Mucosa of rectum (tissue), 2 donors: ENCODE measurements around the gene PIK3CD.

ENCODE experiments used
- H3K27ac ChIP-seq, 2 donors: one replicate each; pipeline ENCODE4 v1.7.0; 2013; ENCODE audit warnings: inconsistent platforms in 2 of 2, low read depth in 2 of 2, low read length in 2 of 2
- H3K27me3 ChIP-seq, 2 donors: one replicate each; pipeline ENCODE4 v1.7.0; 2013; ENCODE audit warnings: low read length in 2 of 2; ENCODE audit not compliant: control insufficient read depth in 2 of 2, insufficient read depth in 2 of 2
- H3K36me3 ChIP-seq, 2 donors: one replicate each; pipeline ENCODE4 v1.7.0; 2013; ENCODE audit warnings: low read length in 2 of 2; ENCODE audit not compliant: control insufficient read depth in 2 of 2, insufficient read depth in 2 of 2
- H3K4me1 ChIP-seq, 2 donors: one replicate each; pipeline ENCODE4 v1.7.0; 2013; ENCODE audit warnings: low read length in 2 of 2, mild to moderate bottlenecking in 1 of 2; ENCODE audit not compliant: control insufficient read depth in 2 of 2, insufficient read depth in 2 of 2
- H3K4me3 ChIP-seq, 2 donors: one replicate each; pipeline ENCODE4 v1.7.0; 2013; ENCODE audit warnings: low read length in 2 of 2
- H3K9ac ChIP-seq, 2 donors: one replicate each; pipeline ENCODE4 v1.7.0; 2013; ENCODE audit warnings: low read length in 2 of 2, low read depth in 1 of 2, mild to moderate bottlenecking in 1 of 2
- H3K9me3 ChIP-seq, 2 donors: one replicate each; pipeline ENCODE4 v1.7.0; 2013; ENCODE audit warnings: low read length in 2 of 2; ENCODE audit not compliant: control insufficient read depth in 2 of 2
- donor health status: healthy.
- donor health status: Normal muscosa, but diverticular disease.

PIK3CD gene

DNA sequence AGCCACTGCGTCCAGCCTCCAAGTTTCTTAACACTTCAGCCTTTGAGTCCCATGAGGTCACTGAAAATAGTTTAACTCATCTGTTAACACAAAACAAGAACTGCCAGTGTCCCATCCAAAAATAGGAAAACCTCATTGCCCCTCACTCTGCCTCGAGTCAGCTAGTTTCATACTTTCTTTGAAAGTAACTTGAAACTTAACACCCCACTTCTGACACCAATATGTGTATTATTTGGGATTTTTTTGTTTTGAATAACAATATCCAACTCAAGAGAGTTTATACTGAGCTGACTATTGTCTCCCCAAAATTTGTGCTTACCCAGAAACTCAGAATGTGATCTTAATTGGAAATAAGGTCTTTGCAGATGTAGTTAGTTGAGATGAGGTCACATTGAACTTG is 16.9 kb upstream of the PIK3CD start:
- Histone ChIP-seq H3K9ac (no peak overlapping the region), H3K4me1 (peaks cover 0 to 3% of the 10 kb centered on the region in 2 donors), H3K9me3 (no peaks in the 10 kb centered on the region), H3K4me3 (no peak overlapping the region), H3K27ac (no peak overlapping the region), H3K27me3 (no peaks in the 10 kb centered on the region), H3K36me3 (no peaks in the 10 kb centered on the region)

DNA sequence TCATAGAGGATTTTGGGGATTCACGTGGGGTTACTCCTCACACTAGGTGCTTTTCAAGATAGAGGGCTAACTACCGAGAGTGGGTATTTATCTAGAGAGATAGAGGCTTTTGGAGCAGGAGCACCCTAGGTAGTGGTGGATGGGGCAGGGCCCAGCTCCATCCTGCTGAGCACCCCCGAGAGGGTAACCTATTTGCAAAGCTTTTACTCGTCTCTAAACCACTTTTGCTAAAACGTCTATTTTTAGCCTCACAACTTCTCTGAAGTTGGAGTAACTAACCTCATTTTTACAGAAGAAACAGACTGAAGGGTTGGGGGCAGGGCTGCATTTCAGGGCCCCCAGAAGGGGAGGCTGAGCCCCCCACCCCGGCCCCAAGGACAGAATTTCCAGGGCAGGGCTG is 12.3 kb upstream of the PIK3CD start:
- H3K4me3 ChIP-seq: no peak overlapping the region
- no peaks in the 10 kb centered on the region for H3K27me3 ChIP-seq
- H3K9ac ChIP-seq: no peak overlapping the region
- no peak overlapping the region for H3K27ac ChIP-seq
- peaks cover 0 to 3% of the 10 kb centered on the region in 2 donors for H3K4me1 ChIP-seq
- no peaks in the 10 kb centered on the region for H3K36me3 ChIP-seq
- H3K9me3 ChIP-seq: no peaks in the 10 kb centered on the region

DNA sequence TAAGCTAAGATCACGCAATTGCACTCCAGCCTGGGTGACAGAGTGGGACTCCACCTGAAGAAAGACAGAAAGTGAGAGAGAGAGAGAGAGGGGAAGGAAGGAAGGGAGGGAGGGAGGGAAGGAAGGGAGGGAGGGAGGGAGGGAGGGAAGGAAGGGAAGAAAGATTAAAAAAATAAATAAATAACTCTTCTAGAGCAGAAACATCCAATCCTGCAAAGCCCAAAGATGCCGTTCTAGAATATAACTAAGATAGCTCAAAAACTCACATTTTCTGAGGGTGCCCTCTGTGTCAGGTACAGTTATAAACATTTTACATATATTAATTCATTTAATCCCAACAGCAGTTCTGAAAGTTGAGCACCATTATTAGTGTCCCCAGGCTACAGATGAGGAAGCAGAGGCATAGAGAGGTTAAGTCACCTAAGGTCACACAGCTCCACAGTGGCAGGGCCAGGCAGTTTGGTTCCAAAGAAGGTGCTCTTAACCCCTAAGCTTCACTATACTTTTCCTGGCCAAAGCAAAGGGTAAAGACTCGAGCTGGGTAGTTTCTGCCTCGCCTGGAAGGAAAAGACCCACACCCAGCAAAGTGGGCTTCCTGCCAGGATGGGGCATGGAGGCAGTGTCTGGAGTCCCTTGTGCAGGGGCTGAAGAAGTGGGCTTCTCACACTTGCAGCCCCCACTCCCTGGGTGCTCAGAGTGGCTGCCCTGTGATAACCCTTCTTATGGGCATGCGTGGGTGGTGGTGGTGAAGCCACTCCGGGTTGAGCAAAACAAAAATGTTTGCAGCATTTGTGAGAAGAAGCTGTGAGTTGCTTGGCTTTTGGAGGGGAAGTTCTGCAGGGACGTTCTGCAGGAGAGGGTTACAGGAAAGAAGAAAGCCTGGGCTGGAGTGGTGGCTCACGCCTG is 7.9 kb upstream of the PIK3CD start:
- no peaks in the 10 kb centered on the region for H3K9me3 ChIP-seq
- no peak overlapping the region for H3K9ac ChIP-seq
- no peaks in the 10 kb centered on the region for H3K36me3 ChIP-seq
- no peaks in the 10 kb centered on the region for H3K27me3 ChIP-seq
- no peak overlapping the region for H3K27ac ChIP-seq
- peaks cover 0 to 3% of the 10 kb centered on the region in 2 donors for H3K4me1 ChIP-seq
- no peak overlapping the region for H3K4me3 ChIP-seq

DNA sequence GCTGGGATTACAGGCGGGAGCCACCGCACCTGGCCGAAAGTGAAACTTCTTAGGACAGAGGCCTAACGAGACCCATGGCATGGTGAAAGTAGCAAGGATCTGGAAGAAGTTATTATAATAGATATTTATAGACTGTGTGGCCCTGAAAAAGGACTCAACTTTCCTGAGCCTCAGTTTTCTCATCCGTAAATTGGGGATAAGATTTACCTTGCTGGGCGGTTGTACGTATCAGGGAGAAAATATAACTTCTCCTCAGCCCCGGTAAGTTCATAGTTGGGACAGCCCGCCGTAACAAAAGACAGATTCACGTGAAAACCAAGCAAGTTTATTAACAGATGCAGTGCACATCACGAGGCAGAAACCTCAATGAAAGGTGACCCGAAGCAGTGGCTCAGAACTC is 5.5 kb upstream of the PIK3CD start:
- Histone ChIP-seq H3K9ac (no peak overlapping the region), H3K4me1 (no peaks in the 10 kb centered on the region), H3K36me3 (no peaks in the 10 kb centered on the region), H3K27ac (no peak overlapping the region), H3K4me3 (no peak overlapping the region), H3K9me3 (no peaks in the 10 kb centered on the region), H3K27me3 (peaks cover 0 to 1% of the 10 kb centered on the region in 2 donors)

DNA sequence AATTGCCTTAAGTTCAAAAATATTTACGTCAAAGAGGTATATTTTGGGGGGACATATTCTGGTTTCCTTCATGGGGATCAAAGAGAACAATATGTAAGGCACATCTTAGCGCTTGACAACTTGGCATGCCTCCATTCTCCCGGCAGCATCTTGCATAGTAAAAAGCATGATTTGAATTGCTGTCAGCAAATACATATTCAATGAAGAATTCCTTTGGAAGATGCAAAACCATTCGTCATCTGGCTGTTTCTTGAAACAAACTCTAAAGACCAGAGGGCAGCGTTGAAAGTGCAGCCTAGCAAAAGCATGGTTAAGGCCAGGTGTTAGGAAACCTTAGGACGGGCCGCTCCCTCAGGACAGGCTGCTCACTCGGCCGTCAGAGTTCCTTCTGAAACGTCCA is 3.4 kb upstream of the PIK3CD start:
- Histone ChIP-seq H3K4me1 (no peaks in the 10 kb centered on the region), H3K27ac (no peak overlapping the region), H3K9me3 (no peaks in the 10 kb centered on the region), H3K4me3 (no peak overlapping the region), H3K27me3 (peaks cover 5 to 7% of the 10 kb centered on the region in 2 donors), H3K9ac (no peak overlapping the region), H3K36me3 (no peaks in the 10 kb centered on the region)

DNA sequence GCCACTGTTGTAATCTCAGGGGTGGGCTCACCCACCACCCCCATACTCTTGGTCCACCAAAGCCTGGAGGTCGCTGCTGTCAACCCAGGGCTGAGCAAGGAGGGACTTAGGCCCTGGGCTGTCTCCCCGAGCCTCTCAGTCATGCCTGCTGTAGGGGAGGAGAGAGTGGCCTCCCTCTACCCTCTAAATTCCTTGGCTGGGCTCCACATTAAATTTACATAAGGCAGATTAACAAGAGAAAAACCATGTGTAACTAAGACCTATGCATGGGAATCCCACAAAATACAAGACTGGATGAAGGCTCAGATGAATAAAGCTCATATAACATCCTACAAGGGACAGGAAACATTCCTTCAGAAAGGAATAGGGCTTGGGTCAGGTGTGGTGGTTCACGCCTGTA is 1.8 kb upstream of the PIK3CD start:
- H3K4me1 ChIP-seq: no peaks in the 10 kb centered on the region
- no peaks in the 10 kb centered on the region for H3K36me3 ChIP-seq
- no peaks in the 10 kb centered on the region for H3K9me3 ChIP-seq
- H3K27ac ChIP-seq: no peak overlapping the region
- no peak overlapping the region for H3K9ac ChIP-seq
- no peak overlapping the region for H3K4me3 ChIP-seq
- peaks cover 6 to 10% of the 10 kb centered on the region in 2 donors for H3K27me3 ChIP-seq

DNA sequence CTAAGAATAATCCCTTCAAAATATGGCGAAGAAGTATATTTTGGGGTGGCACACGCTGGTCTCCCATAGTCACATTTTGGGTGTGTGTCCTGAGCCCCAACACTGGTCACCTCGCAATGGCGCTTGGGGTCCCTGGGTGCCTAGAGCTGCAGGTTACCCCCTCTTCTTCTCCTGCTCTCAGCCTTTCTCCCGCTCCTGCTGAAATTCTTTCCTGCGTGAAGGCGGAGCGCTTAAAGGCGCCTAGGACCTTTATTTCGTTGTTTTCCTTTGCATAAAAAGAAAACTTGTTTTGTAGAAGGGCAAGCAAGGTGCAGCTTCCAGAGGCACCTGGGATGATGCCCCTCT is 339 bp upstream of the PIK3CD start:
- Histone ChIP-seq H3K9ac (no peak overlapping the region), H3K36me3 (no peaks in the 10 kb centered on the region), H3K27ac (peak overlapping the region in 1 of 2 donors; percentile 38), H3K4me1 (no peaks in the 10 kb centered on the region), H3K27me3 (peaks cover 6 to 10% of the 10 kb centered on the region in 2 donors), H3K4me3 (peak overlapping the region; percentile 39 to 63), H3K9me3 (no peaks in the 10 kb centered on the region)

DNA sequence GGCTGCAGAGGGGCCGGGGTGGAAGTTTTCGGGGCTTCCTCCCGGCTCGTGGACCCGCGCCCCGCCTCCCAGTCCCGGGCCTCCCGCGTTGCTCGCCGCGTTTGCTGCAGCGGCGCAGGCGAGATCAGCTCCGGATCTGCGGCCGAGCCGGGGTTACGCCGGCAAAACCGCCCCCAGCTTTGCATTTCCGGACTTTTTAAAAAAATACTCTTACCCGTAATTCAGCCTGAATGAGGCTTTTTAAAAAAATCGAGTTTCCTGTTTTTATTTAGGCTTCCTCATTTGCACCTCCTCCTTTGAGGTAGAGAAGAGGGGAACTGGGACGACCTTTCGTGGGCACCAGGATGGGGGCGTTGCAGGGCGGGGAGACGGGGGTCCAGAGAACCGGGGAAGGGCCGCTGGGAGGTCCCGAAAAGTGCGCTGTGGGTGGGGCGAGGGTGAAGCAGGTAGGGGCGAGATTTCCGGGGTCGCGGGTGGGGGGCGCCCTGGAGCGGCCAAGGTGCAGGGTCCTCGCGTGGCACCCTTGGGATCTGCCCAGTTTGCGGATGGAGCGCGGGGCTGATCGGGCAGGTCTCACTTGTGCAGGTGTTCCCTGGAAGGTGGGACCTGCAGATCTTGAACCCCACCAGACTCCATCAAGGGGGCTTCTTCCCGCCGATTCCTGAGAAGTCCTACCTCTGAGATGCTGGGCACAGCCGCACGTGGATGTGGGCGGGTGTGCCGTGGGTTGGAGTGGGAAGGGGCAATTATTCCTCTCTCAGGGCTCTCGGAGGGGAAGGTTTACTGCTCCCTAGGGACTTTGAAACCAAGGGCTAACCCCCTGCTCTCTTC is 1.1 kb downstream of the PIK3CD start:
- Histone ChIP-seq H3K27me3 (peaks cover 6 to 10% of the 10 kb centered on the region in 2 donors), H3K4me1 (no peaks in the 10 kb centered on the region), H3K36me3 (no peaks in the 10 kb centered on the region), H3K27ac (peak overlapping the region in 1 of 2 donors; percentile 74), H3K4me3 (peak overlapping the region; percentile 36 to 57), H3K9me3 (no peaks in the 10 kb centered on the region), H3K9ac (no peak overlapping the region)

DNA sequence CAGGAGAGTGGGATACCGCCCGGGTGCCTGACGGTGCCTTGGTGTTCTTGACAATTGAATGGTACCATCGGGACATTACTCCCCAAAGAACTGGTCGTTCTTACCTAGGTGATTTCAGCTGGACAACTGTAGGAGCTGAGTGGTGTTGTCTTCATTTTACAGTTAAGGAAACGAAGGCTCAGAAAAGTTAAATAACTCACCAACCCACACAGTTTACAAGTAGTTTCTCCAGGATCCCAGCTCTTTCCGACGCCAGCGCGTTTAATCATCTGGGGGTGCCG is 1.6 kb downstream of the PIK3CD start:
- Histone ChIP-seq H3K27ac (peak overlapping the region in 1 of 2 donors; percentile 74), H3K27me3 (peaks cover 6 to 10% of the 10 kb centered on the region in 2 donors), H3K9ac (no peak overlapping the region)

DNA sequence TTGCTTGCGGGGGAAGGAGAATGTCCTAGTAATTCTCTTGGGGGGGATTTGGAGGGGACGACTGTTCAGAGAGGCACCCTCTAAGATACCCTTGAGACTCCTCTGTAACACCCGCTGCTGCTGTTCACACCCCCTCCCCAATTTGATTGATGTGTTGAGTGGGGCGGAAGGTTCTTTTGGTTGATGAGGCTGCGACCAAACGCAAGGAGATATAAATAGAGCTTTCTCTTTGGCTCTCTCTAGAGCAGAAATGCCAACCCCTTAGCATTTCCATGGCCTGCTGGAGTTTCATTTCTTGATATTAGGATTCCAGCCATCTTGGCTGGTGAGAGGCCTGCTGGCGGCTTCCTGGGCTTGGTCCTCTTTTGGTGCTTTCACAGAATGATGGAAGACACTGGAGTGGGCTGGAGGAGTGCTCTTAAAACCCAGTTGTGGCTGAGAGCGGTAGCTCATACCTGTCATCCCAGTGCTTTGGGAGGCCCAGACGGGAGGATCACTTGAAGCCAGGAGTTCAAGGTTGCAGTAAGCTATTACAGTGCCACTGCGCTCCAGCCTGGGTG is 2.0 kb downstream of the PIK3CD start:
- H3K36me3 ChIP-seq: no peaks in the 10 kb centered on the region
- peaks cover 6 to 10% of the 10 kb centered on the region in 2 donors for H3K27me3 ChIP-seq
- H3K9me3 ChIP-seq: no peaks in the 10 kb centered on the region
- peak overlapping the region in 1 of 2 donors; percentile 57 for H3K4me3 ChIP-seq
- peak overlapping the region in 1 of 2 donors; percentile 65 for H3K27ac ChIP-seq
- no peaks in the 10 kb centered on the region for H3K4me1 ChIP-seq
- peak overlapping the region in 1 of 2 donors; percentile 34 for H3K9ac ChIP-seq

More for the DNA sequence above, 1.6 kb downstream of the PIK3CD start:
- H3K9me3 ChIP-seq: no peaks in the 10 kb centered on the region
- peak overlapping the region; percentile 36 to 57 for H3K4me3 ChIP-seq
- no peaks in the 10 kb centered on the region for H3K36me3 ChIP-seq
- no peaks in the 10 kb centered on the region for H3K4me1 ChIP-seq
